GM12891 (cell line): Measurements from ENCODE around the gene KLHL36.

ENCODE experiments used
- PAX5 ChIP-seq: IDR thresholded peaks from 2 replicates; pipeline ENCODE4 v1.6.1; 2011; ENCODE audit warnings: low read length, moderate library complexity, mild to moderate bottlenecking; ENCODE audit not compliant: insufficient read depth, severe bottlenecking
- POLR2A ChIP-seq: IDR thresholded peaks from 2 replicates; pipeline ENCODE4 v1.6.1; 2011; ENCODE audit warnings: low read depth, low read length, control low read depth
- POLR2AphosphoS5 ChIP-seq: IDR thresholded peaks from 2 replicates; pipeline ENCODE4 v1.6.1; 2011; ENCODE audit warnings: low read depth, low read length, control low read depth

DNA sequence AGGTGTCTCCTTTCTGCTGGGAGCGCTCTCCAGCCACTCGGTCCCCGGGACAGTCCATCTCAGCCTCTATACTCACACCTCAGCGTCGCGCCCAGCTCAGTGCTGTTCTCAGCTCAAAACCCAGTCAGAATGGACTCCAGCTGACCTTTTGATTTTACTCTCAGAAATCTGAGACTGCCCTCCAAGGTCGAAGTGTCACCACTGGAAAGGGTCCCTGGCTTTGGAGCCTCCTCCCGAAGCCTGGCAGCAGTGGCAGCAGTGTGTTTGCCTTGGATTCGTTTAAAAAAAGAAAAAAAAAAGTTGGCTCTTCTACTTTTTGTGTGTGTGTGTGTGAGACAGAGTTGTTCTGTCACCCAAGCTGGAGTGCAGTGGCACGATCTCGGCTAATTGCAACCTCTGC lies 10.4 kb downstream of the KLHL36 start:
- TF ChIP-seq POLR2AphosphoS5 (no peak), POLR2A (no peak), PAX5 (no peak)
